Measurements from ENCODE around the gene ATRX. TPM values are rescaled to one million over a fixed set of nuclear protein-coding genes. Genes with fewer than 3 reads are reported as not detected.
"Not testable (repeated sequence)": the region's sequence is repeated elsewhere in the genome, so short reads cannot be mapped to it uniquely, and the experiment has no call there.

ATRX gene
- total RNA-seq, 2 donors from 2014 or later = 124 to 177 TPM

DNA sequence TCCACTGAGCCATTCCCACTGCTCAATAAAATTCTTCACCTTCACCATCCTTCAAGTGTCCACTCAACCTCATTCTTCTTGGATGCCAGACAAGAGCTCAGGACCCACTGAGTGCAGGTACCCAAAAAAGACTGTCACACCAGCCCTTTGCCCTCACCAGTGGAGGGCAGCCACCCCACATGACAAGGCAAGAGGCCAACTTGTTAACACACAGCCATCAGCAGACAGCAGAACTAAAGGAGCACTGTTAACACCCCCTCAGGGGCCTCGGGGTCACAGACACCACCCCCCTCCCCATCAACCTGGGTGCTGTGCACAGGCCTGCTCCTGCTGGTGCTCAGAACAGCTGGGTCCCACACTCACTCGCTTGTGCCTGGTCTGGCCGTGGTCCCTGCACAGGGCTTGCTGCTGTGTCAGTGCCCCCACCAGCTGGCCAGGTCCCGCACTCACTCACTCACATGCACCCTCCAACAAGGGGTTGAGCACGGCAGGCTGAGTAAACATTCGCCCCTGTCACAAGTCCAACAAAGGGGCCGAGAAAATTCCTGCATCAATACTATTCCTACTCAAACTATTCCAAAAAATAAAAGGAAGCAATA is 54.1 kb downstream of the ATRX start:
- TF ChIP-seq, protein P1, sequence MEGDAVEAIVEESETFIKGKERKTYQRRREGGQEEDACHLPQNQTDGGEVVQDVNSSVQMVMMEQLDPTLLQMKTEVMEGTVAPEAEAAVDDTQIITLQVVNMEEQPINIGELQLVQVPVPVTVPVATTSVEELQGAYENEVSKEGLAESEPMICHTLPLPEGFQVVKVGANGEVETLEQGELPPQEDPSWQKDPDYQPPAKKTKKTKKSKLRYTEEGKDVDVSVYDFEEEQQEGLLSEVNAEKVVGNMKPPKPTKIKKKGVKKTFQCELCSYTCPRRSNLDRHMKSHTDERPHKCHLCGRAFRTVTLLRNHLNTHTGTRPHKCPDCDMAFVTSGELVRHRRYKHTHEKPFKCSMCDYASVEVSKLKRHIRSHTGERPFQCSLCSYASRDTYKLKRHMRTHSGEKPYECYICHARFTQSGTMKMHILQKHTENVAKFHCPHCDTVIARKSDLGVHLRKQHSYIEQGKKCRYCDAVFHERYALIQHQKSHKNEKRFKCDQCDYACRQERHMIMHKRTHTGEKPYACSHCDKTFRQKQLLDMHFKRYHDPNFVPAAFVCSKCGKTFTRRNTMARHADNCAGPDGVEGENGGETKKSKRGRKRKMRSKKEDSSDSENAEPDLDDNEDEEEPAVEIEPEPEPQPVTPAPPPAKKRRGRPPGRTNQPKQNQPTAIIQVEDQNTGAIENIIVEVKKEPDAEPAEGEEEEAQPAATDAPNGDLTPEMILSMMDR (IDR thresholded peaks at IDR 0.05) = no peak
- Histone ChIP-seq H3K27ac (no peak overlapping the region), H3K36me3 (no peaks in the 10 kb centered on the region), H3K4me1 (ENCODE audit: control insufficient read depth in 1 of 2, low read depth in 2 of 2) (no peaks in the 10 kb centered on the region), H3K27me3 (replicated peaks; ENCODE audit: insufficient read depth) (no peaks in the 10 kb centered on the region), H3K4me3 (no peak overlapping the region), H3K9me3 (no peaks in the 10 kb centered on the region)
- ATAC-seq (ENCODE audit: insufficient number of reproducible peaks, low FRiP score, low read depth) (no peak), DNase-seq (ENCODE audit: low spot score) (no peak)

DNA sequence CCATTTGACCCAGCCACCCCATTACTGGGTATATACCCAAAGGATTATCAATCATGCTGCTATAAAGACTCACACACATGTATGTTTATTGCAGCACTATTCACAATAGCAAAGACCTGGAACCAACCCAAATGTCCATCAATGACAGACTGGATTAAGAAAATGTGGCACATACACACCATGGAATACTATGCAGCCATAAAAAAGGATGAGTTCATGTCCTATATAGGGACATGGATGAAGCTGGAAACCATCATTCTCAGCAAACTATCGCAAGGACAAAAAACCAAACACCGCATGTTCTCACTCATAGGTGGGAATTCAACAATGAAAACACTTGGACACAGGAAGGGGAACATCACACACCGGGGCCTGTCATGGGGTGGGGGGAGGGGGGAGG is 59.9 kb downstream of the ATRX start:
- not testable (repeated sequence) for H3K4me3 ChIP-seq; DNase-seq (ENCODE audit: low spot score); H3K4me1 ChIP-seq (ENCODE audit: control insufficient read depth in 1 of 2, low read depth in 2 of 2); H3K9me3 ChIP-seq; ATAC-seq (ENCODE audit: insufficient number of reproducible peaks, low FRiP score, low read depth); H3K27ac ChIP-seq; H3K36me3 ChIP-seq; H3K27me3 ChIP-seq (replicated peaks; ENCODE audit: insufficient read depth)

DNA sequence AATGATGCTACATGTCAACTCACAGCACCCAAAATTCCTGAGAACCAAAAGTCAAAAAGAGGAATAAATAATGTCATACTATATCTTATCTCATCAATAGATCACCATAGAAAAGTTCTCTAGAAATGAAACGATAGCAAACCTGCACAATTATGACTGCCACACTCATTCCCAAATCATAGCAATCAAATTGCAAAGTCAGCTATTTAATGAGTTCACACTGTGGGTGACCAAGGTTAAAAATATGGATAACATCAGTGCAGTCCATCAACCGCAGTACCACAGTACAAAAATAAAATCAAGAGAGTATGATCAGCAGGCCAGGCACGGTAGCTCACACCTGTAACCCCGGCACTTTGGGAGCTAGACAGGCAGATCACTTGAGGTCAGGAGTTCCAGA is 62.3 kb downstream of the ATRX start:
- Histone ChIP-seq H3K27ac (no peak overlapping the region), H3K36me3 (no peaks in the 10 kb centered on the region), H3K27me3 (replicated peaks; ENCODE audit: insufficient read depth) (no peaks in the 10 kb centered on the region), H3K4me3 (no peak overlapping the region), H3K9me3 (no peaks in the 10 kb centered on the region), H3K4me1 (ENCODE audit: control insufficient read depth in 1 of 2, low read depth in 2 of 2) (no peaks in the 10 kb centered on the region)
- DNase-seq (ENCODE audit: low spot score) (no peak), ATAC-seq (ENCODE audit: insufficient number of reproducible peaks, low FRiP score, low read depth) (no peak)
- TF ChIP-seq, protein P1 (IDR thresholded peaks at IDR 0.05) = no peak

DNA sequence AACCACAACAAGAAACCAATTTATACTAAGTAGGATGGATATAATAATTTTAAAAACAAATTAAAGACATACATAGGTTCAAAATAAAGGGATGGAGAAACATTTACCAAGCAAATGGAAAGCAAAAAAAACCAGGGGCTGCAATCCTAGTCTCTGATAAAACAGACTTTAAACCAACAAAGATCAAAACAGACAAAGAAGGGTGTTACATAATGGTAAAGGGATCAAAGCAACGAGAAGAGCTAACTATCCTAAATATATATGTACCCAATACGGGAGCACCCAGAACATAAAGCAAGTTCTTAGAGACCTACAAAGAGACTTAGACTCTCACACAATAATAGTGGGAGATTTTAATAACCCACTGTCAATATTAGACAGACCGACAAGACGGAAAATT is 66.6 kb downstream of the ATRX start:
- H3K4me3 ChIP-seq = no peak overlapping the region
- H3K36me3 ChIP-seq = no peaks in the 10 kb centered on the region
- no peak for DNase-seq (ENCODE audit: low spot score)
- H3K27ac ChIP-seq = no peak overlapping the region
- H3K27me3 ChIP-seq (replicated peaks; ENCODE audit: insufficient read depth) = no peaks in the 10 kb centered on the region
- H3K4me1 ChIP-seq (ENCODE audit: control insufficient read depth in 1 of 2, low read depth in 2 of 2) = no peaks in the 10 kb centered on the region
- TF ChIP-seq, protein P1 (IDR thresholded peaks at IDR 0.05) = no peak
- no peak for ATAC-seq (ENCODE audit: insufficient number of reproducible peaks, low FRiP score, low read depth)
- H3K9me3 ChIP-seq = no peaks in the 10 kb centered on the region

DNA sequence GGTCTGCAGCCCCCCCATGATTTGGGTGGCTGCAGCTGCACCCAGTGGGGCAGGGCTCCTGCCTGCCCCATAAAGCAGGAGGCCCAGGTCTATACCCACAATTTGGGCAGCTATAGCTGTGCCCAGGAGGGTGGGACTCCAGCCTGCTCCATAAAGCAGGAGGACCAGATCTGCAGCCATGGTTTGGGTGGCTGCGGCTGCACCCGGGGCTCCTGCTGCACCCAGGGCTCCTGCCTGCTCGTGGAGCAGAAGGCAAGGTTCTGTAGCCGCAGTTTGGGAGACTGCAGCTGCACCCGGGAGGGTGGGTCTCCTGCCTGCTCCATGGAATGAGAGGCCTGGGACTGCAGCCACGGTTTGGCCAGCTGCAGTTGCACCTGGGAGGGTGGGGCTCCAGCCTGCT is 81.1 kb downstream of the ATRX start:
- TF ChIP-seq, protein P1 (IDR thresholded peaks at IDR 0.05) = no peak
- Histone ChIP-seq H3K9me3 (no peaks in the 10 kb centered on the region), H3K4me1 (ENCODE audit: control insufficient read depth in 1 of 2, low read depth in 2 of 2) (peaks cover 0 to 2% of the 10 kb centered on the region in 2 donors), H3K4me3 (no peak overlapping the region), H3K27me3 (replicated peaks; ENCODE audit: insufficient read depth) (no peaks in the 10 kb centered on the region), H3K36me3 (no peaks in the 10 kb centered on the region), H3K27ac (no peak overlapping the region)
- ATAC-seq (ENCODE audit: insufficient number of reproducible peaks, low FRiP score, low read depth) (no peak), DNase-seq (ENCODE audit: low spot score) (no peak)

DNA sequence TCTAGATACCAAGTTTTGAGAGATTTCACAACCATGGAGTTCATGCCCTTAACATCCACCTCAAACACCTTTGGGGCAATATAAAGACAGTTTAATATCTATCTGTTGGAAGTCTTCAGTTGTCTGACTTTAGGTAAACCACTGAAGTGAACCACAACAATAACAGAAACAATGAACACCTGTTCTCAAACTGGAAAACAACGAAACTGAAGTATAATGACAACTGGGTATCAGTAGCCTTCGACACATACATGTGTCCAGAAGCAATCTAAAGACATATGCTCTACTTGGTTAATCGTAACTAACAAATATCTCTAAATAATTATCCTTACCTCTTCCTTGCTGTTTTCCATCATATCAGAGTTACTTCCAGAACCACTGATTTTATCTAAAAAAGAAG is 87.8 kb downstream of the ATRX start:
- H3K36me3 ChIP-seq = no peaks in the 10 kb centered on the region
- DNase-seq (ENCODE audit: low spot score) = no peak
- no peak for ATAC-seq (ENCODE audit: insufficient number of reproducible peaks, low FRiP score, low read depth)

More for the DNA sequence above, 87.8 kb downstream of the ATRX start:
- TF ChIP-seq, protein P1 (IDR thresholded peaks at IDR 0.05) = no peak
- Histone ChIP-seq H3K27ac (no peak overlapping the region), H3K4me1 (ENCODE audit: control insufficient read depth in 1 of 2, low read depth in 2 of 2) (peaks cover 3 to 11% of the 10 kb centered on the region in 2 donors), H3K9me3 (no peaks in the 10 kb centered on the region), H3K27me3 (replicated peaks; ENCODE audit: insufficient read depth) (no peaks in the 10 kb centered on the region), H3K4me3 (no peak overlapping the region)
